NCI-H345 (cell line): Measurements from ENCODE around the gene HBE1.
"Not testable (repeated sequence)": the region's sequence is repeated elsewhere in the genome, so short reads cannot be mapped to it uniquely, and the experiment has no call there.

Source experiments
- DNase-seq: peaks from one replicate; lab custom pipeline; 2025; lab: John Stamatoyannopoulos, UW

The HBE1 gene

GRCh38 chr11:5285703-5286340 is 16.1 kb upstream of the HBE1 start:
- no peak for DNase-seq

GRCh38 chr11:5284637-5285036 is 14.9 kb upstream of the HBE1 start:
- no peak for DNase-seq

GRCh38 chr11:5283882-5284281 is 14.1 kb upstream of the HBE1 start:
- no peak for DNase-seq

- no peak for DNase-seq
Observed at GRCh38 chr11:5283086-5283485, 13.3 kb upstream of the HBE1 start.

- no peak for DNase-seq
Observed at GRCh38 chr11:5282628-5283027, 12.9 kb upstream of the HBE1 start.

- DNase-seq, result no peak
Observed at GRCh38 chr11:5281596-5281995, 11.9 kb upstream of the HBE1 start.

GRCh38 chr11:5280582-5281102 is 10.9 kb upstream of the HBE1 start:
- peak; percentile 21 for DNase-seq

GRCh38 chr11:5279471-5280090 is 9.8 kb upstream of the HBE1 start:
- no peak for DNase-seq

- no peak for DNase-seq
Observed at GRCh38 chr11:5277807-5278382, 8.2 kb upstream of the HBE1 start.

GRCh38 chr11:5276697-5277096 is 7.0 kb upstream of the HBE1 start:
- no peak for DNase-seq

- no peak for DNase-seq
Observed at GRCh38 chr11:5275369-5276110, 5.8 kb upstream of the HBE1 start.

GRCh38 chr11:5274395-5274794 is 4.7 kb upstream of the HBE1 start:
- no peak for DNase-seq

- DNase-seq, result no peak
Observed at GRCh38 chr11:5272395-5273017, 2.8 kb upstream of the HBE1 start.

- no peak for DNase-seq
Observed at GRCh38 chr11:5267033-5267563, 2.6 kb downstream of the HBE1 start.

- DNase-seq, result no peak
Observed at GRCh38 chr11:5266609-5267008, 3.1 kb downstream of the HBE1 start.

- DNase-seq, result no peak
Observed at GRCh38 chr11:5265832-5266231, 3.9 kb downstream of the HBE1 start.

- DNase-seq, result no peak
Observed at GRCh38 chr11:5258543-5259262, 11.0 kb downstream of the HBE1 start.

GRCh38 chr11:5257296-5257695 is 12.4 kb downstream of the HBE1 start:
- DNase-seq, result no peak

- not testable (repeated sequence) for DNase-seq
Observed at GRCh38 chr11:5254646-5255413, 14.9 kb downstream of the HBE1 start, which contains the start of gene HBG2. HBG2 (minus strand) TSS chr11:5254781; CDS start chr11:5254728, 53 bp downstream.

- not testable (repeated sequence) for DNase-seq
Observed at GRCh38 chr11:5254023-5254422, 15.7 kb downstream of the HBE1 start.
